ENCODE data around the gene JARID2.

Gene JARID2

DNA sequence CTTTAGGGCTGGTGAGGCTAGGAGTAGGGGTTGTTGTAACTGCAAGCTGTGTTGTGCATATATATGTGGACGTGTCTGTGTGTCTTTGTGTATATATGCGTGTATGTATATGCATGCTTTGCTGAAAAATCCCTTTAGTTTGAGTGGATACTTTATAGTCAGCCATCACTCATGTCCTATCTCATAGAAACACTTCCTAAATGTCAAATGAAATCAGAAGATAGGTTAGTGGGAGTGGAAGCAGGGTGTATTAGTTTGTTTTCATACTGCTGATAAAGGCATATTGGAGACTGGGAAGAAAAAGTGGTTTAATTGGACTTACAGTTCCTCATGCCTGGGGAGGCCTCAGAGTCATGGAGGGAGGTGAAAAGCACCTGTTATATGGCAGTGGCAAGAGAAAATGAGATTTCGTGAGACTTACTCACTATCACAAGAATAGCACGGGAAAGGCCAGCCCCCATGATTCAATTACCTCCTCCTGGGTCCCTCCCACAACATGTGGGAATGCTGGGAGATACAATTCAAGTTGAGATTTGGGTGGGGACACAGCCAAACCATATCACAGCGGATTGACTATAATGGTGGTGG lies 131.1 kb downstream of the JARID2 start:
- no peak for DNase-seq (ENCODE audit: low read depth)

DNA sequence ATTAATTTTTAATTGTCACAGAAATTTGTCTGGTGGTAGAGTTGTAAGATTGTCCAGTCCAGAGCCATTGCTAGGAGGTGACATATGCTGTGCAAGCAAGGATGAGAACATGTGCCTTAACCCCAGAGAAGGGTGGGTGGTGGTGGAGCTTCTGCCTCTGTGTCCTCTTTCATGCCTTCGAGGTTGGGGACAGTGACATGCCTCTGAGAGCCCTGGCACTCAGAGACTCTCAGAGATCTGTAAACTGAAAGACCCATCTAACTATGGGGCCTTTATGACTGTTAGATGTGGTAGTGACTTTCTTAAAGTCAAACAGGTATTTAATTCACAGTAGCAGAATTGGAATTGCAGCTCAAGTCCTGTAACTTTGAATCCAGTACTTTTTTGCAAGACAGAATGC lies 132.4 kb downstream of the JARID2 start:
- DNase-seq (ENCODE audit: low read depth): no peak

DNA sequence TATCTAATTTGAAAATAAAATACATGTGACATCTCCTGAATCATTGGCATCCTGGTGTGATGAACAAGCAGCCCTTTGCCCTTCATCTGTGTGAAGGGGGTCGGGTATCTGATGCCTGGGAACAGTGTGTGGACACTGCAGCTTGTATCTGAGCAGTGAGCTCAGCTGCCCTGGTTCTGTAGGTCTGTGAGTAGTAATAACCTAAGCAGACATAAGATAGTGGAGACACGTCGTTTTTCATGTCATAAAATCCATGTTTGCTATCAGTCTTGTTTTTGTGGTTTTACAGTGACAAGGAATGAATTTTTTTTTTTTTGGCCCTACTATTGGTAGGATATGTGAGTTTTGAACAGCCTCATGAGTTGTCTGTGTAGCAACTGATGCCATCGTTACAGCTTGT lies 133.0 kb downstream of the JARID2 start:
- DNase-seq (ENCODE audit: low read depth): no peak

DNA sequence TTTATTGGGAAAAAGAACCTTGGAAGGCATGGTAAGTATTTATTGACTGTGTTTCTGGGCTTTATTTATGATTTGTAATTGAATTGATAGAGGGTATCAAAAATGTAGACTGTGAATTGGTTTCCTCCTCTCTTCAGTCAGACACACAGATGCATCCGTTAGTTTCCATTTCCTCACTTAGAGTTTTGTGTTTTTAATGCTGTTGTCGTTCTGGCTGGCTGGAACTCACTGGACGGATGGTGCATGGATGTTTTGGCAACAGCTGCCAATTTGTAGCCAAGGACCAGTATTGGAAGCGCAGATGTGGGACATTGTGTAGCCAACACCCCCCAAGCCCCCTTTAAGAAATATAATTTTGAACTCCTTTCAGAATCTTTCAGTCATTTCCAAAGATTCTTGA lies 134.5 kb downstream of the JARID2 start:
- no peak for DNase-seq (ENCODE audit: low read depth)

DNA sequence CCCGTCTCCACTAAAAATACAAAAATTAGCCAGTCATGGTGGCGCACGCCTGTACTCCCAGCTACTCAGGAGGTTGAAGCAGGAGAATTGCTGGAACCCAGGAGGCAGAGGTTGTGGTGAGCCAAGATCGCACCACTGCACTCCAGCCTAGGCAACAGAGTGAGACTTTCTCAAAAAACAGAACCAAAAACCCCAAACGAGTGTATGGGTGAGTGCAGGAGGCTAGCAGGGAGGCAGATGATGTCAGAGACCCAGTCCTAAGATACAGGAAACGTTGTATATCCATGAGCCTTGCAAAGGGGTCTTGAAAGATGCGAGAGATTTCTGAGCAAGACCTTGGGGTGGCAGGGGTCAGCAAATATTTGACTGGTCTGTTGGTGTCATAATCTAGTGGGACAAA lies 136.2 kb downstream of the JARID2 start:
- DNase-seq (ENCODE audit: low read depth): no peak

DNA sequence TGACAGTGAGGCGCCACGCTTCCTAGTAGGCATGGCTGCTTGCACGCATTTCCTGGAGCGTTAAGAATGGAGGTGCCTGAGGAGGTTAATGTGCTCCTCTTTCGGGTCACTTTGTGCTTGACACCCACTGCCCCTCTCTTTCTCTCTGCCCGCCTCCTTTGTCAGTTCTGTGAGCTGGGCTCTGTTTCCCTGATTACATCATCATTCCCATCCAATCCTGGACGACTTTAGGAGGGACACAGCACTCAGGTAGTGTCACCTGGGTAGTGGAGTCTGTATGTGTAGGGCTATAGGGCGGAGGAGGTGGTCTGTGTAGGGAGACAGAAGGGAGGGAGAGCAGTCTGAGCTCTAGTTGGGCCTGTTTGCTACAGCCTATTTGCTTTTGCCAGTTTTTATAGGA lies 136.8 kb downstream of the JARID2 start:
- DNase-seq (ENCODE audit: low read depth): no peak

DNA sequence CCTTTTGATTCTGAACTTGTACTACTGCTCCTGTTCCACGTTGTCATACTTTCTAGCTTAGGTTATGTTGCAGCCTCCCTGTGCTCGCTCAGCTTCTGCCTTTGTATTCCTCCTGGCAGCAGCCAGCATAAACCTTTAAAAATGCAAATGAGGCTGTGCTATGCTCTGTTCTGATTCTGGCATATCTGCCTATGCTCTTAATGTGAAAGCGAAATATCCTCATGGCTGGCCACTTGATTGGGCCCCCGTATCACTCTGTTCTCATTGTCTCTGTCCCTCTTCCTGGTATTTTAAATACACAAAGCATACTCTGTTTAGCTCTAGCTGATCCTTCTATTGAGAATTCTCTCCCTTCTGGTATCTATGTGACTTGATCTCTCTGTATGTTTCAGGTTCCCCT lies 139.0 kb downstream of the JARID2 start:
- DNase-seq (ENCODE audit: low read depth): no peak

DNA sequence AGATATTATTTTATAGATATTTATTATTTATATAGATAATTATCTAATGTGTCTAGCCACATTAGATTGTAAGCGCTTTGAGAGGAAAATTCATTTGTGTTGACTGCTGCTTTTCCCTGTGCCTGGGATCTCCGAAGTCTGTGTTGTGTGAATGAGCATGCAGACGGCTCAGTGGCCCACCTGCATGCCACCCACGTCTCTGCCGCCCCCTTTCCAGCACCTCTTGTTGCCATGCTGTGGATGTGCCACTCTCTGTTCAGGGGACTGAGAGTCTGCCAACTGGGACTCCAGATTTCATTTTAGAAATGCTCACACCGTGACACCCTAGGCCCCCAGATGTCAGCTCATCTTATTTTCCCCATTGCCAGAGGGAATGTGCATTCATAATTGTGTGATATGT lies 139.7 kb downstream of the JARID2 start:
- DNase-seq (ENCODE audit: low read depth): no peak

DNA sequence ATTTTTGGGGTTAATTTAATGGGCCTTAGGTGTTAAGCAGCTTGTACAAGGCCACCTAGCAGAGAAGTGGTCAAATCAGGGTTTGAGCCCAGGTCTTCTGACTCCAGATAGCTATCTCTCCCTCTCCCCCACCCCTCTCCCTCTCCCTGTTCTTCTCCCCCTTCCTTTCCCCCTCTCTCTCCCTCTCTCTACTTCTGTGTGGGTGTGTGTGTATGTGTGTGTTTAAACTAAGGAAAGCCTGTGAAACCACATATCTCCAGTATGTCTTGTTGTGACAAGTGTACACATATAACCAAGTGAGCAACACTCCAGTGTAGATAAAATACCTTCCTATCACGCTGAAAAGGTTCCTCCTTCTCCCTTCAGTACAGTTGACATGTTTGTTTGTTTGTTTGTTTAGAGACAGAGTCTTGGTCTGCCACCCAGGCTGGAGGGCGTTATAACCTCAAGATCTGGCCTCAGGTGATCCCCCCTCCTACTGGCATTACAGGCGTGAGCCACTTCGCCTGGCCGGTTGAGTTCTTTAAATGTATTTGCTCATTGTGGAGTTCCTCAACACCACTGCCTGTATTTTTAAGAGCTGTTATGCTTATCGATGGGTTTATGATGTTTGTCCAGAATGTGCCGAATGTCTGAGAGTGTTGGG lies 140.4 kb downstream of the JARID2 start:
- no peak for DNase-seq (ENCODE audit: low read depth)

DNA sequence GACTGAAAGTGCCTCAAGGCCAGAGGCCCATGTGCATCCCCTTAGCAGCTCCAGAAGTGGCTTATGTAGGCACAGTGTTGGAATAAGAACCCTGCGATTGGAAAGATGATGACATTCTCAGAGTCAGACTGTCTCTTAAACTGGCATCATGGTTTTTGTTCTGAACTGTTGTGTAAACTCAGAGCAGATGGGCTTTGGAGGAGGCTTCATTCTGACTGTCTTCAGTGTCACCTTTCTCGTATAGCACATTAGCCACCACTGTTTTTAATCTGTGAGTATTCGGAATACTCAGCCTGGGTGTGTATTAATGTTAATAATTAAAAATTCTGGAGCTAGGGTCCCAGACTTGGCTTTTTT lies 140.9 kb downstream of the JARID2 start:
- no peak for DNase-seq (ENCODE audit: low read depth)

DNA sequence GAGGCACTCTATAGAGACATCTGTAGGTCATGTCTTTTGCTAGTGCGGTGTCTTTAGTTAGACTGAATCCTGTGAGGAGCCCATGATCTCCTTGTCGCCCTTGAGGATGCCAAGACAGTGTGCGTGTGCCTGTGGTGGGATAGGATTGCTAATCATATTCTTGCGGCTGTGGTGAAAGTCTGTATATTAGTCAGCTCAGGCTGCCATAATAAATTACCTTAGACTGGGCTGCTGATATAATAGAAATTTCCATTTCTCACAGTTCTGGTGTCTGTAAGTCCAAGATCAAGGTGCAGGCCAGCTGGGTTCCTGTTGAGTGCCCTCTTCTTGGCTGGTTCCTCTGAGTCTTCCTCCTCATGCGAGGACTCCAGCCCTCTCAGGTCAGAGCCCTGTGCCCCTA lies 141.2 kb downstream of the JARID2 start:
- DNase-seq (ENCODE audit: low read depth): no peak

DNA sequence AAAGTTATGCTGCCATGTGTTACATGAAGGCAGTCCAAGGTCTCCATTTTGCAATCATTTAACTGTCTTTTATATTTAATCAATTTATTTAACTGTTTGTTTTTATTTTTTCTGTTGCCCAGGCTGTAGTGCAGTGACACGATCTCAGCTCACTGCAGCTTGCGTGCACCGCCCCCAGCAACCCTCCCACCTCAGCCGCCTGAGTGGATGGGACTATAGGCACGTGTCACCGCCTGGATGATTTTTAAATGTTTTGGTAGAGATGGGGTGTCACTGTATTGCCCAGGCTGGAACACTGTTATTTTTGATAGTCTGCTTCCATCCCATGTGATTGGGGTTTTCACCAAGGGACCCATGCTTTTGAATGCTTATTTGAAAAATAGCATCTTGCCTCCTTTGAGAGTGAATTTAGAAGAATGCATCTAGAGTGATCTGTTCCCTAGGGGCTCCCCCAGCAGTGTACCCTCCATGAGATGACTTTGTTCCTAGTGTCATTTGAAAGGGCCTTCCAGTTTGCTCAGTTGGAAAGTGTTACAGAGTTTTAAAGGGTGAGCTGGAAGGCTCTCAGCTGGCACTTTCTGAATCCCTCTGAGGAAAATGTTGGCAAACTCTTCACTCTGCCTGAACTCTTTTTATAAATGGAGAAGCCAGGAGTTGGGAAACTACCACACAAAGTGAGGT lies 143.4 kb downstream of the JARID2 start:
- DNase-seq (ENCODE audit: low read depth): no peak

DNA sequence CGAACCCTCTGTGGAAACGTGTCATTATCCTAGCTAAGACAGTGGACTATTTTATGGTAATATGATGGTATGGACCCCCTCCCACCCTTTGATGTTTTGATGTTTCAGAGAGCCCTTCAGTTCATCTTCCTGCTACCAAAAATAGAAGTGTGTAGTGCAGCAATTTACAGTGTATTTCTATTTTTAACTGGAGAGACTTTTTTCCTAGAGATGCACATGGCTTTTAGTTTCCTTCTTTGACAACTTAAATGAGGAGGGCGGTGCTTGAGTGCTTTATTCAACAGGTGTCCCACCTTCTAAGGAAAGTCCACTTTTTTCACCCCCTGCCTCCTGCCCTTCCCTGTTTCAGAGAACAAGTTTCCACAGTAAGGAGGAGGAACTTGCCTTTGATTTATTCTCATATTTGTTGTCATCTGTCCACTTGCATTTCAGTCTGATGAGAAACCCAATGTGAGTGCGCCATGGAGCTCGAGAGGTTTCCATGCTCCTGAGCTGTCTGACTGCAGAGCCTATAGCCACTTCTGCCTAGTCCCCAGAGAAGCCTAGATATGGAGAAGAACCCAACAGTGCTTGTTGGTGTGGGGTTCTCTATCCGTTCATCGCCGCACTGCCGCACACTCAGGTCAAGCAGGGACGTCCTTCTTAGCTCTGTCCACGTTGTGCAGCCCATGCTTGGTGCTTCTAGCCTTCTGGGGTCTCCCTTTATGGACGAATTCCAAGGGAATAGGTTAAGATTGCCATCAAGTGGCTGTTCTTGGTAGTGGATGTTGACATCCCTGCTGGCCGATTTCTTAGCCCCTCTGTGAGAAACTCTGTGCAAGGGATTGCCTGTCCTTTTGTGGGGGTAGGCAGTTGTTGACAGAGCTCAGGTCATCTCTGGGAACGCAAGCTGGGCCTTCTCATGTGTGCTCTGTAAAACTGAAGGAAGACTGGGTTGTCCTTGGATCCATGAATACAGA lies 144.2 kb downstream of the JARID2 start:
- DNase-seq (ENCODE audit: low read depth): no peak

DNA sequence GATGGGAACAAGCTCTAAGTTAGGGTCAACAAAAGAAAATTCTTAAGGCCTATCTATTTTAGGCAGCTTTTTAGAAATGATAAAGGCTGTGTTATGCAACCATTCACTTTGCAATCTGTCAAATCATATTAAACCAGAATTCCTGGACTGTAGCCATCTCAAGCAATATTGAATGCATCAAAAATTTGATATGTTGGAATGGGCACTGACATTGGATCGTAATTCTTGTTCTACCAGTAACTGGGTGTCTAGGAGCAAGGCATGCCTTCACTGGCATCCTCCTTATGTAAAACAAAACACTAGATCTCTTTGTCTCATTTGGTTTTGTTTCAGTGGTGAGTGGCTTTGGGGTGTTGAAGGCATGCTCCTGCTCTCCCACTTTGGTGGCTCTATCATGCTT lies 145.6 kb downstream of the JARID2 start:
- DNase-seq (ENCODE audit: low read depth): no peak

DNA sequence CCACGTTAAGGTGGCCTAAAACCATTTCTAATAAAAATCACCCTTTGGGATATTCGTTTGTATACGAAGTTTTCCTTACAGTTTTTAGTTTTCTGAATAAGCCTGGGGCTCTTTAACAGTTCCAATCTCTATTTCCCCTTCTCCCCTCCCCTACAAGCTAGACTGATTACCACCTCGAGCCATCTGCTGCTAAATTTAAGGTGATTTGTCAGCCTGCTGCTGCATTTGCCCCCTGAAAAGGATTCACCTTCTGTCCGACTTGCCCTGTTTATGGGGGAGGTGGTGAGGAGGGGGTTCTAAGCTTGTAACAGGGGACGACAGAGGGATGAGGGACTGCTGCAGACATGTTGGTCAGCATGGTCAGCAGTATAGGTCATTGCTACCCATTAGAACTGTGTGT lies 146.3 kb downstream of the JARID2 start:
- no peak for DNase-seq (ENCODE audit: low read depth)

DNA sequence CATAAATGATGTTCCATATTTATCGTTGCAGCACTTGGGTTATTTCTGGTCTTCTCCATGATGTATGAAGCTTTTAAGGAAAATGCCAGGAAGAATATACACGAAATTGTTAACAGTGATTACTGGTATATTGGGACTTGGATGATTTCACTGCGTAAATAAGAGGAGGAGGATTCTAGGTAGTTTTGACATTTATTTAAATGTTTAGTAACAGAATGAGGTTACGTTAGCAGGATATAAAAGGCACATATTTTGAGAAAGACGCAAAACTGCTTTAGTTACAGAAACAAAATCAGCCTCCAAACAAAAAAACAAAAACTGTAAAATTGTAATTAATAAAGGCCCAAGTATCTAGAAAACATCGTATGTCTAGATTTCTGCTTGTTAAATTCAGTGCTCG lies 147.7 kb downstream of the JARID2 start:
- no peak for DNase-seq (ENCODE audit: low read depth)

DNA sequence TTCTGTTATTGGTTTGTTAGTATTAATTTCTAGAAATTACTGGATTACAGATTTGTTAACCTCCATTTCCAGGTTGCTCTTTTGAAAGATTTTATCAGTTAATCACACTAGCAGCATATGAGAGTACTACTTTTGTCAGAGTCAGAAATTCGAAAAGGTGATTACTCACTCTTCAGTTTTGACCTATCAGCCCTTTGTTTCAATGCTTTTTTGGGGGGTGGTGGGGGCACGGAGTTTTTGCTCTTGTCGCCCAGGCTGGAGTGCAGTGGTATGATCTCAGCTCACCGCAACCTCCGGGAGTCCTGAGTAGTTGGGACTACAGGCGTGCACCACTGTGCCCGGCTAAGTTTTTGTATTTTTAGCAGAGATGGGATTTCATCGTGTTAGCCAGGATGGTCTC lies 149.2 kb downstream of the JARID2 start:
- no peak for DNase-seq (ENCODE audit: low read depth)

DNA sequence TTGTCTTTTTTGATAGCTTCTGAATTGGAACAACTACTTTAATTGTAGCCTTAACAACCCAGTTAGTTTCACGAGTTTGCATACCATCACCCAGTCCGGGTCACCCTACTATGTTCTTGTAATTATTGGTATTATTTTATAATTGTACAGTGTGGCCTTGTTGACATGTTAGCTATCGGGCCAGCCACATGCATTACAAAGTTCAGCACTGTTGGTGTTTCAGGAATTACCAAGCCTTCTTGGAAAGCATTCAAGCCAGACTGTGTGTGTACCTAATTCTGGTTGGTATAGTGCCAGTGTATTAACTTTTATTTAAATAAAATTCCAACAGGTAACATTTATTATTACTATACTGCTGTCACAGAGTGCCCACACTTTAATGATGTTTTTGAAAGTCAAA lies 150.9 kb downstream of the JARID2 start:
- DNase-seq (ENCODE audit: low read depth): no peak

DNA sequence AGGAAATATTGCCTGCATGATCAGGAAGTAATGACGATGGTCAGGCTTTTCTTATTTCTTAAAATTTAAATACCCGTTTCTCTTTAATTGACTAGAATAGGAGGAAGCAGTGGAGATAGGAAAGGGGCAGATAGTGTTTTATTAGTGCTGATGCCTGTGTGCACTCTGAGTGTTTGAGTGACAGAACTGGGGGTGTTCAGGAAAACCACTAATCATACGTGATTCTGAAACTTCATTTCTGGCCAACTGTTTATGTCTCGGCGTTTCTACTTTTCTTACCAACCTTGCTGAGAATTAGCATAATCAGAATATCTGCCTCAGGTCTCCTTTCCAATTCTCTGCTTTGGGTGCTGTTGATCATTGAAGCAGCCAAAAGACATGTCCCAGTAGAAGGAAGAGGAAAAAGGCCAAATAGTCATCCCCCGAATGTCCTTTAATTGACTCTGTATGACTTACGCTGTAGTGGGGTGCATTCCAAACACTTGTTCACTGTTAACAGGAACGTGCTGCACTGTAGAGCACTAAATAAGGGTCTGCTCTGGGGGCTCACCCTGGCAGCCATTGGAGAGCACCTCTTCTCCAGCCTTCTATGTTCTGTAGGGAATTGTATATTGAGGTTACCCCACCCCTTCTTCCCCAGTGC lies 152.9 kb downstream of the JARID2 start:
- no peak for DNase-seq (ENCODE audit: low read depth)

DNA sequence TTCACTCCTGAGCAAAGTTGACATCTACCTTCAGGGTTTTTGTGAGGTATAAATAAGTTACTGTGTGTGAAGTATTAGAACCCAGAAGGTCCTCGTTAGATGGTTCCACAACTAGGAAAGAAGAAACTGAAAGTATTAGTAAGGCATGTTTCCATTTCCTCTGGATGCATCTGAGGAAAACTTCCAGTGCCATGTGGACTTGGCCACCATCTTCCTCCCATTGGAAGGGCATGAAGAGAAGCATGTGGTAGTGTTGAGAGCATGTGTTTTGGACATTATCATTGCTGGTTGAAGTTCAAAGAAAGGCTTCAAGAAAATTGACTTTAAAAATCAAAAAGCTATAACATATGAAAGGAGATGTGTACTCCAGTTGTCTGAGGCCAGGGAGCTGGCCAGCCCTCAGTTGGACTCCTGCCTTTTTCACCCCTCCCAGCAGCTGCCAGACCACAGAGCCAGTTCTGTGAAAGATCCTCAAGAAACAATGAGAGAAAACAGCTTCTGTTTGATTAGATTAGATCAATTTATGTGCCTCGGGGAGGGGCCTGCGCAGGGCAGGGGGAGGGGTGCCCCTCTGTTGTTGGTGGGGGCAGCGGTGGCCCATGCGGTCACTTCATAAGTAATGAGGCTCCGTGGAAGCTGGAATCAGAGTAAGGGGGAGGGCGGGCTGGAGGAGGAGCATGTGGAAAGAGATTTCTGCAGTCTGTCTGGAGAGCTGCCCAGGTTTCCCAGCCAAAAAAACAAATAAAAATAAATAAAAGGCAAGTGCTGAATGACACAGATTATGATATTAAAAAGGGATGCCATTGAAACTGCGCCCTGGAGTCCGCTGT lies 154.0 kb downstream of the JARID2 start:
- no peak for DNase-seq (ENCODE audit: low read depth)

DNA sequence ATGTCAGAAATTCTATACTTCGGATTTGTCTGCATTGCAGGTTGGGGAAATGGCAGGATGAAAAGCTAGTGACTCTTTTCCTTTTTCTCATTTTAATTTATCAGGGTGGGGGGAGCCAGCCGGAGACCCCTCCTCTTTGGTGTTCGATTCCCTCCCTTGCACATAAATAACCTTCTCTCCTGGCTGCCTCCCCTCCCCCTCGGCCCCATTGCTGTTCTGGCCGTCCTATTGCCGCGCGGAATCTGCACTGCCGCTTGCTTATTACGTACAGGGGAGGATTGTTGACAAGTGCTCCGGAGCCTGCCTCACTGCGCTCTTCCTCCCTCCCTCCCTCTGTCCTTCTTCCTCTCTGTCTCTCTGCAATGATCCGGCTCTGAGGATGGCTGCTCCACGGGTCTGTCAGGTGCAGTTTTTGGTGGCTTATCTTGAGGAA lies 154.7 kb downstream of the JARID2 start:
- DNase-seq (ENCODE audit: low read depth): no peak
